ENCODE data around the gene GPR89A.

GRCh38 chr1:145692785-145693443, 85.1 kb downstream of the GPR89A start:
- TF ChIP-seq REST (IDR thresholded peaks at IDR 0.05; ENCODE audit: insufficient read depth in 1 of 2, low read depth in 2 of 2, low read length in 2 of 2): no peak
- no peak for TF ChIP-seq POLR2AphosphoS5 (IDR thresholded peaks at IDR 0.05; ENCODE audit: low read depth, low read length)
- TF ChIP-seq TAF1 (IDR thresholded peaks at IDR 0.05; ENCODE audit: borderline replicate concordance, insufficient read depth, low read length): no peak
- TF ChIP-seq SIN3A (IDR thresholded peaks at IDR 0.05; ENCODE audit: borderline replicate concordance, insufficient read depth, low read length): no peak
- TF ChIP-seq FOXP2 (optimal IDR thresholded peaks at IDR 0.05; ENCODE audit: borderline replicate concordance, extremely low read depth, extremely low read length, insufficient read depth): no peak

Data from PFSK-1 (cell line).